Thyroid gland (tissue), 4 donors: Measurements from ENCODE around the gene DPH7.

Experiments
- POLR2A ChIP-seq, 2 donors: fragments of 450-650 bp; IDR thresholded peaks; one replicate each; pipeline ENCODE4 v1.6.1; 2017; ENCODE audit warnings: antibody characterized with exemption in 2 of 2, mild to moderate bottlenecking in 2 of 2, moderate library complexity in 1 of 2
- TF ChIP-seq, protein P1 (sequence below), 6 experiments: fragments of 200-600 bp in 3 of 6; fragments of 450-650 bp in 3 of 6; sonication (generic) in 3 of 6; IDR thresholded peaks; one replicate each; pipeline ENCODE4 v1.5.1; 2016 to 2019; ENCODE audit warnings: antibody characterized with exemption in 6 of 6, mild to moderate bottlenecking in 2 of 6, inconsistent platforms in 1 of 6, moderate library complexity in 1 of 6

DNA sequence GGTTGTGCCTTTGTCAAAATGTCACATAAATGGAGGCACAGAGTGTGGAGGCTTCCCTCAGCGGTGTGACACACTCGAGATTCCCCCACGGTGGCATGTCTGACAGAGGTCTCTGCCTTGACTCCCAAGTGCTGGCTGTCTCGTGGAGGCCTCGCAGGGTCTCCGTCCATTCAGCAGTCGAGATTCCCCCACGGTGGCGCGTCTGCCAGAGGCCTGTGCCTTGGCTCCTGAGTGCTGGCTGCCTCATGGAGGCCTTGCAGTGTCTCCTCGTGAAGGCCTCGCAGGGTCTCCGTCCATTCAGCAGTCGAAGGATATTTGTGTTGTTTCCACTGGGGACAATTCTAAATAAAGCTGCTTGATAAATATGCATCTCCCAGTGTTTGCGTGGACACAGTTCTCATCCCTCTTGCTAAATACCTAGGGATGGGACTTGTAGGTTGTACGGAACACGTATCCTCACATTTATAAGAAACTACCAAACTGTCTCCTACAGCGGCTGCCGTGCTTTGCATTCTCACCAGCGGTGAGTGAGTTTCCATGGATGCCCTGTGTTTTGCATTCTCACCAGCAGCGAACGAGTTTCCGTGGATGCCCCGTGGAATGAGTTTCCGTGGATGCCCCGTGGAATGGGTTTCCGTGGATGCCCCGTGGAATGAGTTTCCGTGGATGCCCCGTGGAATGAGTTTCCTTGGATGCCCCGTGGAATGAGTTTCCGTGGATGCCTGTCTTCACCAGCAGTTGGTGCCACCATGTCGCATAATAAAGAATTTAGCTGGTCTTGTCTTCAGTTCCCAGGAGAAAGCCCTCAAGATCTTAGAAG is 54.4 kb downstream of the DPH7 start:
- TF ChIP-seq, protein P1, sequence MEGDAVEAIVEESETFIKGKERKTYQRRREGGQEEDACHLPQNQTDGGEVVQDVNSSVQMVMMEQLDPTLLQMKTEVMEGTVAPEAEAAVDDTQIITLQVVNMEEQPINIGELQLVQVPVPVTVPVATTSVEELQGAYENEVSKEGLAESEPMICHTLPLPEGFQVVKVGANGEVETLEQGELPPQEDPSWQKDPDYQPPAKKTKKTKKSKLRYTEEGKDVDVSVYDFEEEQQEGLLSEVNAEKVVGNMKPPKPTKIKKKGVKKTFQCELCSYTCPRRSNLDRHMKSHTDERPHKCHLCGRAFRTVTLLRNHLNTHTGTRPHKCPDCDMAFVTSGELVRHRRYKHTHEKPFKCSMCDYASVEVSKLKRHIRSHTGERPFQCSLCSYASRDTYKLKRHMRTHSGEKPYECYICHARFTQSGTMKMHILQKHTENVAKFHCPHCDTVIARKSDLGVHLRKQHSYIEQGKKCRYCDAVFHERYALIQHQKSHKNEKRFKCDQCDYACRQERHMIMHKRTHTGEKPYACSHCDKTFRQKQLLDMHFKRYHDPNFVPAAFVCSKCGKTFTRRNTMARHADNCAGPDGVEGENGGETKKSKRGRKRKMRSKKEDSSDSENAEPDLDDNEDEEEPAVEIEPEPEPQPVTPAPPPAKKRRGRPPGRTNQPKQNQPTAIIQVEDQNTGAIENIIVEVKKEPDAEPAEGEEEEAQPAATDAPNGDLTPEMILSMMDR (IDR thresholded peaks at IDR 0.05) = no peak
- no peak for TF ChIP-seq POLR2A (IDR thresholded peaks at IDR 0.05)
